NCI-H524 (cell line): Measurements from ENCODE around the gene S100A10.

Experiments used
- DNase-seq, 2 experiments: peaks; one replicate each; lab custom pipeline; 2025; lab: John Stamatoyannopoulos, UW

The S100A10 gene

GRCh38 chr1:151935894-151936602 lies 57.6 kb downstream of the S100A10 start:
- no peak for DNase-seq

GRCh38 chr1:151935154-151935553 lies 58.5 kb downstream of the S100A10 start:
- no peak for DNase-seq

GRCh38 chr1:151934048-151934493 lies 59.6 kb downstream of the S100A10 start:
- DNase-seq = peak; percentile 28 to 63
